GM19467 (cell line): ENCODE measurements around the gene TMEM131.
"Not testable (repeated sequence)": the region's sequence is repeated elsewhere in the genome, so short reads cannot be mapped to it uniquely, and the experiment has no call there.

Source experiments
- ATAC-seq: cut with Tn5 transposase; IDR thresholded peaks from one replicate; pipeline ENCODE4 v1.9.1; 2021; ENCODE audit warnings: mild to moderate bottlenecking, moderate library complexity; ENCODE audit not compliant: unreplicated experiment

TMEM131 gene

DNA sequence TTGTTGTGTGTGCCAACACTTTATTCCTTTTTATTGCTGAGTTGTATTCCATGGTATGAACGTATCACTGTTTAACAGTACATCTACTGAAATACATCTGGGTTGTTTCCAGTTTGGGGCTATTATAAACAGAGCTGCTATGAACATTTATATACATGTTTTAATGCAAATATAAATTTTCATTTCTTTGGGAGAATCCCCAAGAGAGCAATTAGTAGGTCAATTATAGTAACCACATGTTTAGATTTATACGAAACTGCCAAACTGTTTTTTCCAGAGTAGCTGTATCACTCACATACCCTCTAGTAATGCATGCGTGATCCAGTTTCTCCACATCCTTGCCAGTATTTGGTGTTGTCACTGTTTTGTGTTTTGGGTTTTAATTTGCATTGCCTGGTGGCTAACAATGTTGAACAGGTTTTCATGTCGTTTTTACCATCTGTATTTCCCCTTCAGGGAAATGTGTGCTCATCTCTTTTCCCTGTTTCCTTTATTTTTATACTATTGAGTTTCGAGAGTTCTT is 81.0 kb downstream of the TMEM131 start:
- no peak for ATAC-seq

DNA sequence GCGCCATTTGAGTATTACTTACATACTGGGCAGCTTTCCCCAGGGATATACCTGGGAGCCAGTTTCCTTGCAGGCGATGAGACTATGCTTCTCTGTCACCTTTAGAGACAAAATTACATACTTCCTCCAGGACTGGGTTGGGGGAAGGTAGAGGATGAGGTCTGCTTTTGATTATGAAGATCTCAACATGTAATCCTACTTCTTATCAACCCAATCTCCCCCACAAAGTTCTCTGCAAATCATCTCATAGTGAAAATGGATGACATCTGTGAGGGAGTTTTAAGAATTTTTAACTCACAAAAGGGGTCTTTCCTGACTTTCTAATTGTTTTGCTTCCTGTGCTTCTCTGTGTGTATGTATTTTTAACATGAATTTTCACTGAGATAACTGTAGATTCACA is 81.9 kb downstream of the TMEM131 start:
- ATAC-seq, result no peak

GRCh38 chr2:97911922-97912575 is 83.7 kb downstream of the TMEM131 start:
- no peak for ATAC-seq

DNA sequence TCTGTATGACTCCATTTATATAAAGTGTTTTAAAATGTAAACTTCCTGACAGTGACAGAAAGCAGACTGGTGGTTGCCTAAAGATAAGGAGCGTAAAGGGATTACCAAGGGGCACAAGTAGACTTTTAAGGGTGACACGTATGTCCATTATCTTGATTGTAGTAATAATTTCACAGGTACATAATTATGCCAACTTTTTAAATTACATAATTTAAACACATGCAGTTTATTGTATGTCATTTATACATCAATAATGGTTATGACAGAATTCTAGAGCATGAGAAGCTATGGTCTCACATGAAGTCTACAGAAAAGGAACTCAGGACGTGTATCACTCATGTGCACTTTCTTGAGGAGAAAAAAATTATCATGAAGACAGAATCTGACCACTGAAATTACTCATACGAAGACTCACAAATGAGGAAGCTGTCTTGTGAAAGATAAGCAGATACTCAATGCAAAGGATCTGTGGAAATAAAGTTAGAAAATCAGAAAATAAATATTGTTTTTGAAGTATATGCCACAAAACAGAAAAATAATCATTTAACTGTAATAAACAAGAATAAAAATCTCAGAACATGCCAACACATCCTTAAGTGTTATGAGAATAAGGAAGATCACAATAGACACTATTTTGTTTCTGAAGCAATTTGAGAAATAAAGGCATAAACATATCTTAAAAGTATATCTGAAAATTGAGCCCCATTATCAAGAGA is 84.4 kb downstream of the TMEM131 start:
- ATAC-seq, result no peak

GRCh38 chr2:97910403-97911205 is 85.1 kb downstream of the TMEM131 start:
- no peak for ATAC-seq

GRCh38 chr2:97908208-97908676 is 87.5 kb downstream of the TMEM131 start:
- ATAC-seq, result no peak

- no peak for ATAC-seq
These were observed 88.2 kb downstream of the TMEM131 start for GRCh38 chr2:97907369-97908100.

DNA sequence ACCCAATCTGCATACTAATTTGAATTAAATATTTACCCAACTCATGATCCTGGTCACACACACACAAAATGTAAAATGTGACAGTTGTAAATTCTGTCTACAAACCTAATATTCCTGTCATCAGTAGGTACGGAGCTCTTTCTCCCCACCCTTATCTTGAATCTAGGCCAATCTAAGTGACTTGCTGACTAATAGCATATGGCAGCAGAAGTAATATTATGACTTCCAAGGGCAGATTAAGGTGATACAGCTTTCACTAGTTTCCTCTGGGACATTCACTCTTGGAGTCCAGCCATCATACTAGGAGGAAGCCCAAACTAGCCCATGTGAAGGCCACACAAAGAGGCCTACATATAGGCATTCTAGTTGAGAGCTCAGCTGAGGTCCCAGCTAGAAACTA is 89.4 kb downstream of the TMEM131 start:
- no peak for ATAC-seq

DNA sequence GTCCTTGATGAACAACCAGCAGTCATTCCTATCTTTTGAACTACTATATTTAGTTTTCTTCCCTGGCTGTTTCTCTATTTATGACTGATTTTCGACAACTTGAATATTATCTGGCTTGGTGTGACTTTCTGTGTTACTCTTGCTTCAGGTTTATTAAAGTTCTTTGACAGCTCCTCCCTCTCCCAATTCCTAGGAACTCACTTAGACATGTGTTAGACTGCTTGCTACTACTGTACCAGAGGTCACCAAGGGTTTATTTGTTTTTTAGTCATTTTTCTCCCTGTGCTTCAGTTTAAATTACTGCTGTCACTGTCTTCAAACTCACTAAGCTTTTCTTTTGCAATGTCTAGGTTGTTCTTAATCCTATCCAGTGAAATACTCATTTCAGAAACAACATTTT is 90.5 kb downstream of the TMEM131 start:
- ATAC-seq, result no peak

DNA sequence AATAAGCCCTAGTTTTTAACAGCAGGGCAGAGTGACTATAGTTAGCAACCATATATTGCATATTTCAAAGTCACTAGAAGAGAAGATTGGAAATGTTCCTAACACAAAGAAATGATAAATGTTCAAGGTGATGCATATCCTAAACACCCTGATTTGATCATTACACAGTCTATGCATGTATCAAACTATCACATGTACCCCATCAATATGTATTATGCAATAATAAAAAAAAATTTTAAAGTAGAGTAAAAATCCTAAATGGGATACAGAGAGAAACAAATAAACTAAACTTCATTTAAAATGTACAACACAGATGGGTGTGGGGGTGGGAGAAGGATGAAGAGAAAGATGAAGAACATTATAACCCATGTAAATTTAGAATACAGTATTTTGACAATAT is 93.9 kb downstream of the TMEM131 start:
- no peak for ATAC-seq

- no peak for ATAC-seq
These were observed 94.9 kb downstream of the TMEM131 start for GRCh38 chr2:97900806-97901205.

DNA sequence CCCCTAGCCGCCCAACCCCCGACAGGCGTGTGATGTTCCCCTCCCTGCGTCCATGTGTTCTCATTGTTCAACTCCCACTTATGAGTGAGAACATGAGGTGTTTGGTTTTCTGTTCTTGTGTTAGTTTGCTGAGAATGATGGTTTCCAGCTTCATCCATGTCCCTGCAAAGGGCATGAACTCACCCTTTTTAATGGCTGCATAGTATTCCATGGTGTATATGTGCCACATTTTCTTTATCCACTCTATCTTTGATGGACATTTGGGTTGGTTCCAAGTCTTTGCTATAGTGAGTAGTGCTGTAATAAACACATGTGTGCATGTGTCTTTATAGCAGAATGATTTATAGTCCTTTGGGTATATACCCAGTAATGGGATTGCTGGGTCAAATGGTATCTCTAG is 102.7 kb downstream of the TMEM131 start:
- not testable (repeated sequence) for ATAC-seq

GRCh38 chr2:97891611-97892010 is 104.1 kb downstream of the TMEM131 start:
- ATAC-seq, result no peak

DNA sequence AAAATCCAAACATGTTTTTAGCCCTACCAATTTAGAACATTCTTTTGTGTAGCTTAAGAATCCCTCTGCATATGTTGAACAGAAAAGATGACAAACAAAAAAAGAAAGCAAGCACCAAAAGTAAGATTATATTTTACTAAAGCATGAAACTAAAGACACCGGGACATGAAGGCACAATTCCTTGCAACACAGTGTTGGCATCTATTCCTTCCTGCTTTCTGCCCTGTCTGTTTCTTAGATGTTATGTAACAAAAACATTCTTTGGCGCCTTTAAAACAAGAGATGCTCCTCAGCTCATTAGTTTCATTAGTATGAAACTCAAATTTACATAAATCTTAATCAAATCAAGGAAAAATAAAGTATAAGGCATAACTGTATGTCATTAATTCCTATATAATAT is 106.6 kb downstream of the TMEM131 start:
- no peak for ATAC-seq

DNA sequence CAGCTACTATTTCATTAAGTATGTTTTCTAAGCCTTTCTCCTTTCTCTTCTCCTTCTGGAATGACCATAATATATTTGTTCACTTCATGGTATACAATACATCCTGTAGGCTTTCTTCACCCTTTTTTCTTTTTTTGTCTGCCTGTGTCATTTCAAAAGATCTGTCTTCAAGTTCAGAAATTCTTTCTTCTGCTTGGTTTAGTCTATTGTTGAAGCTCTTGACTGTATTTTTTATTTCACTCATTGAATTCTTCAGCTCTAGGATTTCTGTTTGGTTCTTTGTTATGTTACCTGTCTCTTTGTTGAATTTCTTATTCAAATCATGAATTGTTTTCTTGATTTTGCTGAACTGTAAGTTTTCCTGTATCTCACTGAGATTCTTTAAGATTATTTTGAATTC is 109.9 kb downstream of the TMEM131 start:
- no peak for ATAC-seq

GRCh38 chr2:97880334-97880733 is 115.4 kb downstream of the TMEM131 start:
- ATAC-seq, result no peak

- ATAC-seq, result no peak
These were observed 116.9 kb downstream of the TMEM131 start for GRCh38 chr2:97878865-97879264.

- not testable (repeated sequence) for ATAC-seq
These were observed 117.4 kb downstream of the TMEM131 start for GRCh38 chr2:97878317-97878716.

DNA sequence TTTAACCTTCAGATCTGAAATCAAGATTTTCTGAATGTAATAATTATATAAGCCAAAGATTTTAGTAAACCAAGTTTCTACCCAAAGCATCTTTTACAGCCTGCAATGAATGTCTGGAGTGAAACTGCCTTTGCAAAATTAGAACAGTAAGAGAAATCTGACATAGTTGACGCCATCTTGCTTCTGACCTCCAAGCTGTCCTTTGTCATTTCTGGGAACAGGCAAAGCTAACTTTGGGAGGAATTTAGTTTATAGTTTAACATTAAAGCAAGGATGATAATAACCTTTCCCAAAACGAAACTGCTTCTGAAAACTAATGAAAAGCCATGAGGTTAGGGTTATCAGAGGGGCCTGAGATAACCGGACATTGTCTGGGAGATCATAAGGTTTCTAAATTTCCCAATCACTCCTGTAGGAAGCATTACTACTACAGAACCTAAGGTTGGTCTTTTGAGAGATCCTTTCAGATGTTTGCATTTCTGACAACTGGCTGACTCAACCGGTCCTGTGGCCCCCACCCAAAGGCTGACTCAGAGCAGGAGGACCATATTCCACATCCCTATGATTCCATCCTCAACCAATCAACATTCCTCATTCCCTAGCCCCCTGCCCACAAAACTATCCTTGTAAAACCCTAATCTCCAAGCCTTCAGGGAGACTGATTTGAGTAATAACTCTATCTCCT is 124.5 kb downstream of the TMEM131 start:
- no peak for ATAC-seq

DNA sequence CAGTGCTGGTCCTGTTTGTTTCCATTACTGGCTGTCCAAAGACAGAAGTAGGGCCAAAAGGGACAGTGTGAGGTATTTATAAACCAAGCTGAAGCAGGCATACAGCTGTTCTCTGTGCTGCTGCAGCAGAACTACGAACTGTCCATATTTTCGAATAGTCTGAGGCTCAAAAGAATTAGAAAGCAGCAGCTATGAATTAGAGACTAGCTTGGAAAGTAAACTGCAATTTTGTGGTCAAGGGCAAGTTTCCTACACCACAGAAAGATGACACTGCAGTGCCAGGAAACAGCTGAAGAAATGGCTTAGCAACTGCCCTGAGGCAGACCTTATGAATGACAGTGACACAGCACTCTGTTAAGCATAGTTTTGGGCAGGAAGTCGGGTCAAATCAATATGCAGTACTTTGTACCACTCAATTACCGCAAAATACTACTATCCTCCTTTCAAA is 125.3 kb downstream of the TMEM131 start:
- peak; percentile 99 for ATAC-seq
